NB4 (cell line): ENCODE data around the gene SMTNL1.

Experiments used
- POLR2A ChIP-seq: IDR thresholded peaks from 2 replicates; pipeline ENCODE4 v1.6.1; 2011; ENCODE audit warnings: mild to moderate bottlenecking; ENCODE audit not compliant: insufficient read length; ENCODE audit errors: extremely low read depth
- TF ChIP-seq, protein P1 (sequence below): IDR thresholded peaks from one replicate; pipeline ENCODE4 v1.5.1; 2012; ENCODE audit warnings: low read depth, low read length

DNA sequence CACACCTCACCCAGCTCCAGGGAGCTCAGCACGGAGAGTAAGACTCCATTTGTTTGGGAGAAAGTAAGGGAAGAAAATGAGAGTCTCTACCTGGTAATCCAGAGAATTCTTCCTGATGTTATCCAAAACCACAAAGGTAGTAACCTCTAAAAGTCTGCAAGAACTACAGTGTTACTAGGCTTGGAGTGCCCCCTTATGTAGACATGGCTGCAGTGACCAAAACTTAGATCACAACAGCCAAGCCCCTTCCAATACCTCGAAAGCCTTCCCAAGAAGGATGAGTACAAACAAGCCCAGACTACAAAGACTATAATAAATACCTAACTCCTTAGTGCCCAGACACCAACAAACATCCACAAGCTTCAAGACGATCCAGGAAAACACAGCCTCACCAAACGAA, 25.2 kb downstream of the SMTNL1 start:
- TF ChIP-seq, protein P1, sequence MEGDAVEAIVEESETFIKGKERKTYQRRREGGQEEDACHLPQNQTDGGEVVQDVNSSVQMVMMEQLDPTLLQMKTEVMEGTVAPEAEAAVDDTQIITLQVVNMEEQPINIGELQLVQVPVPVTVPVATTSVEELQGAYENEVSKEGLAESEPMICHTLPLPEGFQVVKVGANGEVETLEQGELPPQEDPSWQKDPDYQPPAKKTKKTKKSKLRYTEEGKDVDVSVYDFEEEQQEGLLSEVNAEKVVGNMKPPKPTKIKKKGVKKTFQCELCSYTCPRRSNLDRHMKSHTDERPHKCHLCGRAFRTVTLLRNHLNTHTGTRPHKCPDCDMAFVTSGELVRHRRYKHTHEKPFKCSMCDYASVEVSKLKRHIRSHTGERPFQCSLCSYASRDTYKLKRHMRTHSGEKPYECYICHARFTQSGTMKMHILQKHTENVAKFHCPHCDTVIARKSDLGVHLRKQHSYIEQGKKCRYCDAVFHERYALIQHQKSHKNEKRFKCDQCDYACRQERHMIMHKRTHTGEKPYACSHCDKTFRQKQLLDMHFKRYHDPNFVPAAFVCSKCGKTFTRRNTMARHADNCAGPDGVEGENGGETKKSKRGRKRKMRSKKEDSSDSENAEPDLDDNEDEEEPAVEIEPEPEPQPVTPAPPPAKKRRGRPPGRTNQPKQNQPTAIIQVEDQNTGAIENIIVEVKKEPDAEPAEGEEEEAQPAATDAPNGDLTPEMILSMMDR, result no peak
- no peak for TF ChIP-seq POLR2A
